ENCODE measurements around the gene PPP1R1B. TPM values are rescaled to one million over a fixed set of nuclear protein-coding genes. Genes with fewer than 3 reads are reported as not detected.

PPP1R1B gene
- total RNA-seq, 1 donor from 2014 or later, result 2.4 TPM

- no peak for DNase-seq (ENCODE audit: low spot score)
Observed at GRCh38 chr17:39684369-39685192, 57.8 kb downstream of the PPP1R1B start.

Other genes starting within 250 kb of the PPP1R1B start
- gene FBXL20, start 225.3 kb upstream of the PPP1R1B start, total RNA-seq, result 31.8 TPM
- 27.4 TPM for gene MED1, start 175.7 kb upstream of the PPP1R1B start, total RNA-seq
- 56.9 TPM for gene CDK12, start 165.5 kb upstream of the PPP1R1B start, total RNA-seq
- gene NEUROD2, start 19.0 kb upstream of the PPP1R1B start, total RNA-seq, result not detected
- 82.2 TPM for gene STARD3, start 10.2 kb downstream of the PPP1R1B start, total RNA-seq
- 2.0 TPM for gene TCAP, start 38.4 kb downstream of the PPP1R1B start, total RNA-seq
- 1.8 TPM for gene PNMT, start 41.5 kb downstream of the PPP1R1B start, total RNA-seq
- 54.2 TPM for gene PGAP3, start 61.1 kb downstream of the PPP1R1B start, total RNA-seq
- 202 TPM for gene ERBB2, start 73.1 kb downstream of the PPP1R1B start, total RNA-seq
- gene MIEN1, start 103.6 kb downstream of the PPP1R1B start, total RNA-seq, result 66.1 TPM
- 92.8 TPM for gene GRB7, start 111.0 kb downstream of the PPP1R1B start, total RNA-seq
- 5.8 TPM for gene IKZF3, start 237.4 kb downstream of the PPP1R1B start, total RNA-seq
- not detected for gene ZPBP2, start 241.2 kb downstream of the PPP1R1B start, total RNA-seq

All from mucosa of gallbladder (tissue), 1 donor.